Measurements from ENCODE around the gene OR2T3.
"Not testable (repeated sequence)": the region's sequence is repeated elsewhere in the genome, so short reads cannot be mapped to it uniquely, and the experiment has no call there.

DNA sequence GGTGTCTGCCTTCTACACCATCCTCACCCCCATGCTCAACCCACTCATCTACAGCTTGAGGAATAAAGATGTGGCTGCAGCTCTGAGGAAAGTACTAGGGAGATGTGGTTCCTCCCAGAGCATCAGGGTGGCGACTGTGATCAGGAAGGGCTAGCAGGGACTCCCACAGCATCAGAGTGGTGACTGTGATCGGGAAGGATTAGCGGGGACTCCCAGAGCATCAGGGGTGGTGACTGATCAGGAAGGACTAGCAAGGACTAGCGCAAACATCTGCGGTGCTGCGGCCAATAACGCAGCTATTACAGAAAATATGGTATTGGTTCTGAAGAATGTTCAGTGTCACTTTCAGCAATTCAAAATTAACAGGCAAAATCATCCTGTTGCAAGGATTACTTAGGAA lies 19.5 kb upstream of the OR2T3 start:
- TF ChIP-seq, protein P1, sequence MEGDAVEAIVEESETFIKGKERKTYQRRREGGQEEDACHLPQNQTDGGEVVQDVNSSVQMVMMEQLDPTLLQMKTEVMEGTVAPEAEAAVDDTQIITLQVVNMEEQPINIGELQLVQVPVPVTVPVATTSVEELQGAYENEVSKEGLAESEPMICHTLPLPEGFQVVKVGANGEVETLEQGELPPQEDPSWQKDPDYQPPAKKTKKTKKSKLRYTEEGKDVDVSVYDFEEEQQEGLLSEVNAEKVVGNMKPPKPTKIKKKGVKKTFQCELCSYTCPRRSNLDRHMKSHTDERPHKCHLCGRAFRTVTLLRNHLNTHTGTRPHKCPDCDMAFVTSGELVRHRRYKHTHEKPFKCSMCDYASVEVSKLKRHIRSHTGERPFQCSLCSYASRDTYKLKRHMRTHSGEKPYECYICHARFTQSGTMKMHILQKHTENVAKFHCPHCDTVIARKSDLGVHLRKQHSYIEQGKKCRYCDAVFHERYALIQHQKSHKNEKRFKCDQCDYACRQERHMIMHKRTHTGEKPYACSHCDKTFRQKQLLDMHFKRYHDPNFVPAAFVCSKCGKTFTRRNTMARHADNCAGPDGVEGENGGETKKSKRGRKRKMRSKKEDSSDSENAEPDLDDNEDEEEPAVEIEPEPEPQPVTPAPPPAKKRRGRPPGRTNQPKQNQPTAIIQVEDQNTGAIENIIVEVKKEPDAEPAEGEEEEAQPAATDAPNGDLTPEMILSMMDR (IDR thresholded peaks at IDR 0.05) = not testable (repeated sequence)
- TF ChIP-seq POLR2A (IDR thresholded peaks at IDR 0.05) = not testable (repeated sequence)
